ENCODE measurements around the gene IGF2BP1. TPM values are rescaled to one million over a fixed set of nuclear protein-coding genes. Genes with fewer than 3 reads are reported as not detected.

IGF2BP1 gene
- total and polyA plus RNA-seq, 2 of the 8 experiments (the other 6 are each of a cell fraction or from before 2014, with no cell fraction given): 41.6 to 513 TPM

DNA sequence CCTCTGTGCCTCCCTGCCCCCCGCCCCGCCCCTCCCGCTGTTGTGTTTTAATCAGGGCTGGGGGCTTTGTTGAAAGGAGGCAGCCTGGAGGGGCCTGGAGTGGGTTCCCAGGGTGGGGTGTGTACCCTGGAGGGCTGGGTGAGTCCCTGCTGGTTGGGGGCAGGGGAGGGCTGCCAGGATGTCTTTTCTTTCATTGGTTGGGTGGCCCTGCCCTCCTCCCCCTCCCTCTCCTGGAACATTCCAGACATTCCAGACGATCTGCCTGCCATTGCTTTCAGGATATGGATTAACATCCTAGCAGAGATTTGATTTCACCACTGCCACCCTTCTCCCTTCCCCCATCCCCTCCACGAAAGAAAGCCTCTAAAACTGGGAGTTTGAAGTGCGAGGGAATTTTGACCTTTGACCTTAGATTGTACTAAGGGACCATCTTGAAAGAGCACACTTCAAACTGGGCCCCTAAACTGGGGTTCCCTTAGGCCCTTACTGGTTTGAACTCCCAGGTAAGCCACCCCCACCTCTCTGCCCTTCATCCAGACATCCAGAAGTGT lies 25.3 kb downstream of the IGF2BP1 start (continued):
- TF ChIP-seq GTF2F1 (IDR thresholded peaks at IDR 0.05; ENCODE audit: borderline replicate concordance, low read depth, low read length): no peak
- TF ChIP-seq NRF1 (IDR thresholded peaks at IDR 0.05; ENCODE audit: low read depth, low read length): no peak
- TF ChIP-seq EP300 (IDR thresholded peaks at IDR 0.05; ENCODE audit: borderline replicate concordance in 1 of 2, low read depth in 2 of 2, low read length in 2 of 2): peak in 1 of 2 experiments; percentile 91; a peak in 1 of 3 replicates
- TF ChIP-seq KDM5A (IDR thresholded peaks at IDR 0.05; ENCODE audit: low read length): no peak
- 0 out of 2 replicates have a peak, but pooled peaks have one; percentile 46 for TF ChIP-seq TCF12 (IDR thresholded peaks at IDR 0.05; ENCODE audit: low read depth, low read length)
- peak; percentile 73 for TF ChIP-seq CHD2 (IDR thresholded peaks at IDR 0.05; ENCODE audit: low read length)
- no peak for TF ChIP-seq CBX8 (IDR thresholded peaks at IDR 0.05; ENCODE audit: borderline replicate concordance, low read depth, low read length)
- TF ChIP-seq SIN3A (conservative IDR thresholded peaks at IDR 0.05 in 1 of 2, IDR thresholded peaks at IDR 0.05 in 1 of 2; ENCODE audit: low read depth in 1 of 2, low read length in 2 of 2): peak; percentile 75 to 84; a peak in 2 of 4 replicates
- TF ChIP-seq, protein P1, sequence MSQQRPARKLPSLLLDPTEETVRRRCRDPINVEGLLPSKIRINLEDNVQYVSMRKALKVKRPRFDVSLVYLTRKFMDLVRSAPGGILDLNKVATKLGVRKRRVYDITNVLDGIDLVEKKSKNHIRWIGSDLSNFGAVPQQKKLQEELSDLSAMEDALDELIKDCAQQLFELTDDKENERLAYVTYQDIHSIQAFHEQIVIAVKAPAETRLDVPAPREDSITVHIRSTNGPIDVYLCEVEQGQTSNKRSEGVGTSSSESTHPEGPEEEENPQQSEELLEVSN (IDR thresholded peaks at IDR 0.05): no peak
- TF ChIP-seq, protein P2, sequence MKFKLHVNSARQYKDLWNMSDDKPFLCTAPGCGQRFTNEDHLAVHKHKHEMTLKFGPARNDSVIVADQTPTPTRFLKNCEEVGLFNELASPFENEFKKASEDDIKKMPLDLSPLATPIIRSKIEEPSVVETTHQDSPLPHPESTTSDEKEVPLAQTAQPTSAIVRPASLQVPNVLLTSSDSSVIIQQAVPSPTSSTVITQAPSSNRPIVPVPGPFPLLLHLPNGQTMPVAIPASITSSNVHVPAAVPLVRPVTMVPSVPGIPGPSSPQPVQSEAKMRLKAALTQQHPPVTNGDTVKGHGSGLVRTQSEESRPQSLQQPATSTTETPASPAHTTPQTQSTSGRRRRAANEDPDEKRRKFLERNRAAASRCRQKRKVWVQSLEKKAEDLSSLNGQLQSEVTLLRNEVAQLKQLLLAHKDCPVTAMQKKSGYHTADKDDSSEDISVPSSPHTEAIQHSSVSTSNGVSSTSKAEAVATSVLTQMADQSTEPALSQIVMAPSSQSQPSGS (IDR thresholded peaks at IDR 0.05; ENCODE audit: low read length): 0 out of 2 replicates have a peak, but pooled peaks have one; percentile 57
- peak; percentile 91 for TF ChIP-seq SP1 (IDR thresholded peaks at IDR 0.05; ENCODE audit: low read depth, low read length)
- peak; percentile 77 for TF ChIP-seq YY1 (IDR thresholded peaks at IDR 0.05; ENCODE audit: low read depth, low read length)
- peak; percentile 76 for TF ChIP-seq NANOG (IDR thresholded peaks at IDR 0.05; ENCODE audit: insufficient read depth, low read depth, low read length, poor library complexity, severe bottlenecking)
- no peak for TF ChIP-seq CHD1 (IDR thresholded peaks at IDR 0.05; ENCODE audit: low read depth, low read length)
- TF ChIP-seq RAD21 (IDR thresholded peaks at IDR 0.05 in 1 of 2, conservative IDR thresholded peaks at IDR 0.05 in 1 of 2; ENCODE audit: low read depth in 2 of 2, low read length in 2 of 2): peak in 1 of 2 experiments; percentile 7; a peak in 1 of 4 replicates
- TF ChIP-seq PHF8 (conservative IDR thresholded peaks at IDR 0.05; ENCODE audit: low read depth, low read length): no peak
- peak; percentile 10; the same call in 1 of the 2 replicates for TF ChIP-seq RXRA (IDR thresholded peaks at IDR 0.05; ENCODE audit: insufficient read depth, low read depth, low read length)
